ENCODE data around the gene SUFU.

SUFU gene

DNA sequence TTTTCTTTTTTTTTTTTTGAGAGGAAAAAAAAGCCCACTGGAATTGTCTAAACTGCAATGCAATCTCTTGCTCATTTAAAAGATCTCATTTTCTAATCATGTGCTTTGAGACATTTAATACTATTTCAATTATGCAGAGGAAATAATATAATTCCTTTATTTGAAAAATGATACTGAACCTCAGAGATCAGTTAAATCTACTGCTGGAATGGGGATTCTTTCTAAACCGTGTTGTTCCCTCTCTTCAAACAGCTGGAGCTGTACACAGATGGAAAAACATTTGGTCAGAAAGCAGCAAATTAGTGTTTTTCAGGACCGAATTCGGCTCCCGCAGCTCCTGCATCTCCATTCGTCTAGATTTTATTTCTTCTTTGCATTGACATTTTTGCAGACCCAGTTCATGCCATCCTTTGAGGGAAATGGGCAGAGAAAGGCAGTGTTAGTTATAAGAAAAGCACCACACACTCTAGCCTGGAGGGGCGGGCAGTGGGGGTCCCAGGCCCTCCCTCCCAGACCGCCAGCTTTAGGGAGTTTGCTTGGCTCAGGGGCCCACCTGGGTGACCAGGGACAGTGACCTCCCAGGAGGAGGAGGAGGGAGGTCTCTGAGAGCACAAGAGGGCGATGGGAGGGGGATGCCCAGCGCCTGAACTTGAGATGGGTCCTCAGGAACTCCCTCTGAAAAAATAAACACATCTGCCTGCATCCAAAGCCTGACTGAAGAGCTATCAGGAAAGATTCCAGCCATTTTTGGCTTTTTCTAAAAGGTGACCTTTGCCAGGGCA lies 173.0 kb downstream of the SUFU start:
- DNase-seq, result no peak

DNA sequence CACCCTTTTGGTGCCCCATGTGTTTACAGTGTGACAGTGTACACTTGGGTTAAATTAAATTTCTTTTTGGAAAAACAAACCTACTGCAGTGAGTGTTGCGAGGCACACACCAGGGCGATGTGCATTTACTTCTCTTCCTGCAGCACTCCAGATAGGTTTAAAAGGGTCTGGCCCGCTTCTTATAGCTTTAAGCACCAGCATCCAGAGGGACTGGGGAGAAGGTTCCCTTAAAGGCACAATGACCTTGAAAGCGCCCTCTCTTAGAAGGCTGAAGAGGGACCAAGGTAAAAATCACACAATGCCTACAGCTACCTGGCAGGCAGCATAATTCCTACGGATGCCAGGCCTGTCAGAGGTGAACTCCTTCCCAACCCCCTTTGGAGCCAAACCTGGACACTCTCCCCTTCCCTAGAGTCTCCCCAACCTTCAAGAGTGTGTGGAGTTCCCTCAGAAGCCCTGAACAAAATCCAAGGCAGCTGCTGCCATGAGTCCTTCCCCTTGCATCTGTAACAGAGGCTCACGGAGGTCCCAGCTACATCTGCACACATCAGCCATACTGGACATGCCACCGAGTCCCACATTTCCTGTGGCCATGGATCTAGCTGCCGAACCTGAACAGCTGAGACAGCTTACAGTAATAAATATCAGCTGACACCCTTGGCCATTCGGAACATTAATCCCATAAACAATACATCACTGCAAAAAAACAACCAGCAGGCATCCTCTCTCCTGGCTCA lies 173.7 kb downstream of the SUFU start:
- DNase-seq, result no peak

DNA sequence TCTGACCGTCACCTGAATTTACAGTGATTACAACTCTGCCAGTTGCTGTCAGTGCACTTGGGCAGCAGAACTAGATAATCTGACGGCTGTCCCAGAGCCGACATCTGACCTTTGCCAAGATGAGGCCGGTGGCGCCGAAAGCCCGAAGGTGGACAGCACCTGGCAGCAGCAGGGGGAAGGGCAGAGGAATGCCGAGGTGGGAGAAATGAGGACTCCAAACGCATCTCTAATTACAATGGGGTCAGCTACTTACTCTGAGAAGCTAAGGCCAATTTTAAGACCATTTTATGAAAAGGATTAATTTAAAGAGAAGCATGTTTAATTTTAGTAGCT lies 174.3 kb downstream of the SUFU start:
- no peak for DNase-seq

DNA sequence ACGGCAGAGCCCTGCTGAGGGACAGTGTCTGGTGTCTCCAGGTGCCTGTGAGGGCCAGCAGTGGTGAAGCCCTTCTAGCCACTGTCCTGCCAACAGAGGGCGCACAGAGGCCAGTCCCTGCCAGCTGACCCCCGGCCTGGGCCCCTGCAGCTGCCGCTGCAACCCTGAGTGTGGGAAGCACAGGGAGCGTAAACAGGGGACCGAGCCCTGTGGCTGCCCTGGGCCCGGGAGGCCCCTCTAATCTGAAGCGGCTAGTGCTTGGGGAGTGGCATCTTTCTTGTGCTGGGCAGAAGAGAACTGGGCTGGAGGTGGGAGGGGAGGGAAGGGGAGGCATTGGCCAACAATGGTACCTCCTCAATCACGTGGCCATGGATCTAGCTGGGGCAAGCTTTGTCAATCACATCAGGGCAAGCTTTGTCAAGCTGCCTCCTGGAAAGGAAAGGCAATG lies 175.1 kb downstream of the SUFU start:
- DNase-seq, result no peak

DNA sequence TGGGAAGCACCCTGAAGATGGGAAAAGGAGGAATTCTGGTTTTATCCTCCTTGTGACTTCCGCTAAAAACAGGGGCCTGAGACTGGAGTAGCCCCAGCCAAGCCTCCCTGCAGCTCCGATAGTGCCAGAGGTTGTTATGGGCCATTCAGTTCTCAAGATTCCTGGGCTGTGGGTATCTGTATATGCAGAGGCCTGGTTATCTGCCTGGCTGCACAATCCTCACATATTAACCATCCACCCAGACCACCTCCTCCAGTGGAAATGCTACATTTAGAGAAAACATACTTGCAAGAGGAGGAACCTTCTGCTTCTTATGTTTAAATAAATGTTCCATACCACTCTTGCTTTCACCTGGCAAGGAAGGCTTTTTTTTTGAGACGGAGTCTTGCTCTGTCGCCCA lies 175.8 kb downstream of the SUFU start:
- no peak for DNase-seq

DNA sequence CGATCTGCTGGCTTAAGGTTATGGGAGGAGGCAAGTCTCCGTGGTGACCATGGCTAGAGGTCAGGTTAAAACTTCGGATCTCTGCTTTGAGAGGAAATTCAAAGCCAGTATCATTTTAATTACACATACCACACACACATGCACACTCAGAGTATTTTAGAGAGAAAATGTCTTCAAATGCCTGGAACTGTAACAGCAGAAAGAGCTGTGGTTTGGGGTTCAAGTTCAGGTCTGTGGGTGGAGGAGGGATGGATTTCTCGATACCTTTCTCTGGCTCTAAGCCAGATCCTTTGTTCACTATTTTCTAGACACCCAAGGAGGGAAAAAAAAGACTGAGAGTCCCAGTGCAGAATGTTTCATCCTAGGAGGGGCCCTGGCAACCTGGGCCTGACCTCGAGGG lies 177.9 kb downstream of the SUFU start:
- DNase-seq, result no peak

DNA sequence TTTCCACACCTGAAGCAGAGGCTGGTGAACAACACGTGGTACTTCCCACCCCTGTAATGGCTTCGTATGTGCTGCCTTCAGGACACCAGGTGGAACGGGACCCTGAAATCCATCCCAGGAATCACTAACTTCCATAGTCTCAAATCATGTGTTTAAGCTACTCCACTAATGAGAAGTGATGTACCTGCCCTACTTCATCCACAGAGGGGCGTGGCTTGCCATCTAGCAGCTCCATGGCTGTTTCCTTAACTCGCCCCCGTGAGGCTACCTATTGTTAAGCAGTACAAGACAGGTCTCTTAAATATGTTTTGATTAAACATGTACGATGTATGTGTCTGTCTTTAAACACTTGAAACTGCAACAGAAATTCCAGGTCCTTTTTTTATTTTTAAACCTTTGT lies 178.6 kb downstream of the SUFU start:
- DNase-seq, result no peak

DNA sequence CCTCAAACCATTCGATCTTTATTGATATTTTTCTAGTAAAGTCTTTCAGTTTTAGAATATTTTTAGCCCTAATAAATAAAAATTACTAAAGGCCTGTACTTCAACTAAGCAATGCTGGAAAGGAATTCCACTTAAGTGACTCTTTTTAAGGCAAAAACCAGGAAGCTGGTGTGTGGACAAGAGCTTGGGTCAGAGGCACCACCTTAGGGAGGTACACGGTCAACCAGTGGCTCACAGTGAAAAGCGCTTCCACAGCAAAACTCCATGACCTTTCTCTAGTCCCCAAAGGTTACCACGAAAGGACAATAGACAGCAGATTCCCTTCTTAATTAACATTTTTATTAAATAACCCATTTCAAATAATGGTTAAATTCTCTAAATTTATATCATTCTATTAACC lies 179.2 kb downstream of the SUFU start:
- no peak for DNase-seq
